ENCODE measurements around the gene HOXD9. TPM values are rescaled to one million over a fixed set of nuclear protein-coding genes. Genes with fewer than 3 reads are reported as not detected.

The HOXD9 gene
- total RNA-seq, 1 donor from 2014 or later: not detected

- intact Hi-C loops (cut with DNase I): loop anchor here (5.0 kb wide), 1 partner anchor 41 kb away; the partner anchor contains the start of gene HOXD9
- DNase-seq (ENCODE audit: low spot score in 2 of 2): no peak
- Histone ChIP-seq H3K4me3 (no peak overlapping the region), H3K9me3 (no peaks in the 10 kb centered on the region), H3K27ac (no peak overlapping the region), H3K4me1 (no peaks in the 10 kb centered on the region), H3K27me3 (peaks cover 79% of the 10 kb centered on the region), H3K36me3 (no peaks in the 10 kb centered on the region)
- no peak for TF ChIP-seq CTCF (IDR thresholded peaks at IDR 0.05)
Observed at GRCh38 chr2:176081376-176081836, 41.1 kb upstream of the HOXD9 start.

- H3K36me3 ChIP-seq: no peaks in the 10 kb centered on the region
- no peak overlapping the region for H3K27ac ChIP-seq
- intact Hi-C loops (cut with DNase I): loop anchor here (5.0 kb wide), 1 partner anchor 40 kb away; the partner anchor contains the start of gene HOXD9
- no peak for DNase-seq (ENCODE audit: low spot score in 2 of 2)
- H3K4me3 ChIP-seq: no peak overlapping the region
- no peaks in the 10 kb centered on the region for H3K9me3 ChIP-seq
- no peak for TF ChIP-seq CTCF (IDR thresholded peaks at IDR 0.05)
- no peaks in the 10 kb centered on the region for H3K4me1 ChIP-seq
- peaks cover 84% of the 10 kb centered on the region for H3K27me3 ChIP-seq
Observed at GRCh38 chr2:176081837-176082524, 40.5 kb upstream of the HOXD9 start.

GRCh38 chr2:176082525-176082823 is 40.0 kb upstream of the HOXD9 start:
- no peaks in the 10 kb centered on the region for H3K9me3 ChIP-seq
- DNase-seq (ENCODE audit: low spot score in 2 of 2): no peak
- no peaks in the 10 kb centered on the region for H3K4me1 ChIP-seq
- intact Hi-C loops (cut with DNase I): loop anchor here (5.0 kb wide), 1 partner anchor 40 kb away; the partner anchor contains the start of gene HOXD9
- no peak for TF ChIP-seq CTCF (IDR thresholded peaks at IDR 0.05)
- no peaks in the 10 kb centered on the region for H3K36me3 ChIP-seq
- H3K4me3 ChIP-seq: no peak overlapping the region
- no peak overlapping the region for H3K27ac ChIP-seq
- peaks cover 83% of the 10 kb centered on the region for H3K27me3 ChIP-seq

- Histone ChIP-seq H3K4me1 (no peaks in the 10 kb centered on the region), H3K27me3 (peaks cover 85% of the 10 kb centered on the region), H3K27ac (no peak overlapping the region), H3K4me3 (no peak overlapping the region), H3K9me3 (no peaks in the 10 kb centered on the region), H3K36me3 (no peaks in the 10 kb centered on the region)
- intact Hi-C loops (cut with DNase I): loop anchor here (5.0 kb wide), 1 partner anchor 39 kb away; the partner anchor contains the start of gene HOXD9
- no peak for DNase-seq (ENCODE audit: low spot score in 2 of 2)
- TF ChIP-seq CTCF (IDR thresholded peaks at IDR 0.05): no peak
Observed at GRCh38 chr2:176082824-176083751, 39.4 kb upstream of the HOXD9 start.

- no peaks in the 10 kb centered on the region for H3K9me3 ChIP-seq
- no peak within 1 kb of the TSS for H3K27ac ChIP-seq
- TF ChIP-seq CTCF (IDR thresholded peaks at IDR 0.05): no peak
- no peaks in the 10 kb centered on the region for H3K36me3 ChIP-seq
- H3K27me3 ChIP-seq: peaks cover 79% of the 10 kb centered on the region
- DNase-seq (ENCODE audit: low spot score in 2 of 2): no peak
- H3K4me3 ChIP-seq: no peak within 1 kb of the TSS
- intact Hi-C loops (cut with DNase I): loop anchor here (5.0 kb wide), 1 partner anchor 38 kb away; the partner anchor contains the start of gene HOXD9
- no peaks in the 10 kb centered on the region for H3K4me1 ChIP-seq
Observed at GRCh38 chr2:176083796-176084261, 38.7 kb upstream of the HOXD9 start, which contains the start of gene EVX2. EVX2 (minus strand) TSS chr2:176083962; CDS start chr2:176083776, 186 bp downstream.

Measured in ascending aorta (tissue), 2 donors.